Measurements from ENCODE around the gene VSTM4. TPM values are rescaled to one million over a fixed set of nuclear protein-coding genes. Genes with fewer than 3 reads are reported as not detected.

Gene VSTM4
- 0.15 to 0.56 TPM (median 0.39 TPM) in 5 replicates for total RNA-seq (2022; extraction: Qiagen RNA extraction)

GRCh38 chr10:49115015-49115795 lies at the start of gene VSTM4:
TSS of gene VSTM4 (minus strand) at chr10:49115522. CDS start at chr10:49115485, 37 bp downstream.

GRCh38 chr10:49133706-49134248 lies 18.5 kb upstream of the VSTM4 start, which contains the start of gene FAM170B:
TSS of gene FAM170B (minus strand) at chr10:49134021. CDS start at chr10:49133918, 103 bp downstream.

Other genes starting within 250 kb of the VSTM4 start
- gene LRRC18, start 175.7 kb downstream of the VSTM4 start, total RNA-seq (2022; extraction: Qiagen RNA extraction): not detected in 5 replicates
- gene FAM170B, start 18.5 kb upstream of the VSTM4 start, total RNA-seq (2022; extraction: Qiagen RNA extraction): not detected in 5 replicates
- not detected in 5 replicates for gene TMEM273, start 72.9 kb upstream of the VSTM4 start, total RNA-seq (2022; extraction: Qiagen RNA extraction)
- gene C10orf71, start 183.6 kb upstream of the VSTM4 start, total RNA-seq (2022; extraction: Qiagen RNA extraction): not detected in 5 replicates